ENCODE data around the gene CELSR1. TPM values are rescaled to one million over a fixed set of nuclear protein-coding genes. Genes with fewer than 3 reads are reported as not detected.

CELSR1 gene
- total and polyA plus RNA-seq, 8 donors: 0.75 to 3.2 (median 1.2) TPM

DNA sequence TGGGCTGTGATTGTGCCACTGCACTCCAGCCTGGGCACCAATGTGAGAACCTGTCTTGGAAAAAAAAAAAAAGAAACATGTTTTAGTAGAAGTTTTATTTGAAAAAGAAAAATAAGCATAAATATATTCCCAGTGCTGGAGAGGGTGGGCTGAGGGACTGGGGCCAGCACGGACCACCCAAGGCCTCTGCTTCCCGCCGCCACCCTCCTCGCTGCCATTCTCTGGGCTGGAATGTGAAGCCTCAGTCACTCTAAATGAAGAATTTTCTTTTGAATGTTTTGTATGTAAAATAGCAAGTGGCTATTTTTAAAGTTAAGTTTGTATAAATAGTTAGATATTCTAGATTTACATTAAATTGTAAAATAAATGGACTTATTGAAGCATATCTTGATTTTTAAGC, 207.0 kb downstream of the CELSR1 start:
- Histone ChIP-seq H3K9me3 (no peaks in the 10 kb centered on the region), H3K27ac (no peak overlapping the region), H3K4me3 (no peak overlapping the region), H3K4me1 (no peaks in the 10 kb centered on the region), H3K36me3 (no peaks in the 10 kb centered on the region), H3K27me3 (no peaks in the 10 kb centered on the region)
- DNase-seq (peak in 1 of 6 donors; percentile 7), FAIRE-seq (no peak), ATAC-seq (no peak)
- WGBS, 2 donors: 98 to 99% methylated on average over 4 of the region's 4 CpGs
- intact Hi-C loops (cut with DNase I): loop anchor here in 1 of 3 donors (10.0 kb wide), 1 partner anchor 316 kb away; no protein-coding TSS in a partner anchor
- TF ChIP-seq, protein P1, sequence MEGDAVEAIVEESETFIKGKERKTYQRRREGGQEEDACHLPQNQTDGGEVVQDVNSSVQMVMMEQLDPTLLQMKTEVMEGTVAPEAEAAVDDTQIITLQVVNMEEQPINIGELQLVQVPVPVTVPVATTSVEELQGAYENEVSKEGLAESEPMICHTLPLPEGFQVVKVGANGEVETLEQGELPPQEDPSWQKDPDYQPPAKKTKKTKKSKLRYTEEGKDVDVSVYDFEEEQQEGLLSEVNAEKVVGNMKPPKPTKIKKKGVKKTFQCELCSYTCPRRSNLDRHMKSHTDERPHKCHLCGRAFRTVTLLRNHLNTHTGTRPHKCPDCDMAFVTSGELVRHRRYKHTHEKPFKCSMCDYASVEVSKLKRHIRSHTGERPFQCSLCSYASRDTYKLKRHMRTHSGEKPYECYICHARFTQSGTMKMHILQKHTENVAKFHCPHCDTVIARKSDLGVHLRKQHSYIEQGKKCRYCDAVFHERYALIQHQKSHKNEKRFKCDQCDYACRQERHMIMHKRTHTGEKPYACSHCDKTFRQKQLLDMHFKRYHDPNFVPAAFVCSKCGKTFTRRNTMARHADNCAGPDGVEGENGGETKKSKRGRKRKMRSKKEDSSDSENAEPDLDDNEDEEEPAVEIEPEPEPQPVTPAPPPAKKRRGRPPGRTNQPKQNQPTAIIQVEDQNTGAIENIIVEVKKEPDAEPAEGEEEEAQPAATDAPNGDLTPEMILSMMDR (IDR thresholded peaks at IDR 0.05): no peak

- Histone ChIP-seq H3K9me3 (no peaks in the 10 kb centered on the region), H3K4me3 (no peak overlapping the region), H3K36me3 (no peaks in the 10 kb centered on the region), H3K27ac (no peak overlapping the region), H3K27me3 (no peaks in the 10 kb centered on the region), H3K4me1 (no peaks in the 10 kb centered on the region)
- ATAC-seq: no peak
- FAIRE-seq: no peak
- WGBS, 2 donors: 92 to 98% methylated on average over 8 of the region's 8 CpGs
- intact Hi-C loops (cut with DNase I): loop anchor here in 1 of 3 donors (10.0 kb wide), 1 partner anchor 315 kb away; no protein-coding TSS in a partner anchor
- DNase-seq: peak in 2 of 6 donors; percentile 7 to 27
- TF ChIP-seq, protein P1 (IDR thresholded peaks at IDR 0.05): no peak
These were observed 207.8 kb downstream of the CELSR1 start for GRCh38 chr22:46329616-46330015.

DNA sequence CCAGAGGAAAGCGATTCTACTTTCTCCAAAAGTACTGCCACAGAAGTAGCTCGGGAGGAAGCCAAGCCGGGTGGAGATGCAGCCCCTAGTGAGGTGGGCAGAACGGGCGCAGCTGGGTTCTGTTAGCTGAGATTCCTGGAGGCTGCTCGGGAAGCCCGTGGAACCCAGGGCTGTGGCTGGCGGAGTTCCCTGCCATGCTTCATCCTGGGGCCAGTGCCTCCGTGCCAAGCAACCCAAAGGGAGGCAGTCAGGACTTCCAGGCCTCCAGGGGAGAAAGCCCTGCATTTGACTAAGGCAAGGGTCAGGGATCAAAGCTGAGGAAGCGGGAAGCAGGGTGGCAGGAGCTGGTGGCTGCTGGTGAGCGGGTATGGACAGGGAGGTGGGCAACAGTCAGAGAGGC, 208.6 kb downstream of the CELSR1 start:
- Histone ChIP-seq H3K4me3 (no peak overlapping the region), H3K27me3 (no peaks in the 10 kb centered on the region), H3K4me1 (no peaks in the 10 kb centered on the region), H3K36me3 (no peaks in the 10 kb centered on the region), H3K27ac (no peak overlapping the region), H3K9me3 (no peaks in the 10 kb centered on the region)
- TF ChIP-seq, protein P1 (IDR thresholded peaks at IDR 0.05): no peak
- no peak for ATAC-seq
- WGBS, 2 donors: 93 to 98% methylated on average over 11 of the region's 11 CpGs
- DNase-seq: peak in 2 of 6 donors; percentile 11 to 31
- intact Hi-C loops (cut with DNase I): no loop called here
- FAIRE-seq: no peak

DNA sequence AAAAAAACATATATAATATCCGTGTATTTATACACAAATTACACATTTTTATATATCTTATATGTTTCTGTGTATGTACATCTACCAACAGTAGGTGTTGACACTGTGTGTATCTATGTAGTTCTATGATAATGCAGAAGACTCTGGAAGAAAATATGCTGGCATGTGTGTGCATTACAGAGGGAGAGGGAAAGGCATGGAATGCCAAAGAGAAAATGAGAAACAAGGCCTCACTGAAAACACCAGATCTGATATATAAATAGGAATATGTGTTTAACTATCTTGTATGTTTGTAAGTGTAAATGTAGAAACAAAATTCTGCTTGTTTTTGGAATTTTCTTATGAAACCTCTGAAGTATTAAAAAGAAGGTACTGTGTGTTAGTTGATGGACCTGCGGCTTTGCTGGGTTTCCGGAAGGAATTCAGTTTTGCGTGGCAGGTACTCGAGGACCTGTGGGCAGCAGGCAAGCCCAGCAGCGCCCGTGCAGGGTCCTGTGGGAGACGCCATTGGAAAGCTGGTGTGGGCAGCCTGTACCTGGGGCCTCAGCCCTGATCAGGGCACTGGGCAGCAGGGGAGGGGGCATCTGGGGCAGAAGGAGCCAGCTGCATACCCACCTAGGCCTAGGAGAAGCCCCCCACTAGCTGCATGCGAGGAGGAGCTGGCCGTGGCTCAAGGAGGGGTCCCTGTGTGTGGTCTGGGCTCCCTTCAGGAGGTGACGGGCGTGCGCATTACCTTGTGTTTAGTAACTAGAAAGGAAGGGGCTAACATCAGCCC, 209.5 kb downstream of the CELSR1 start:
- H3K27ac ChIP-seq: no peak overlapping the region
- 90 to 92% methylated on average over 13 of the region's 13 CpGs for WGBS, 2 donors
- DNase-seq (peak in 2 of 6 donors; percentile 7 to 35), FAIRE-seq (no peak), ATAC-seq (no peak)
- H3K4me1 ChIP-seq: no peaks in the 10 kb centered on the region
- no peaks in the 10 kb centered on the region for H3K36me3 ChIP-seq
- intact Hi-C loops (cut with DNase I): no loop called here
- H3K27me3 ChIP-seq: no peaks in the 10 kb centered on the region
- no peaks in the 10 kb centered on the region for H3K9me3 ChIP-seq
- TF ChIP-seq, protein P1 (IDR thresholded peaks at IDR 0.05): no peak
- H3K4me3 ChIP-seq: no peak overlapping the region

DNA sequence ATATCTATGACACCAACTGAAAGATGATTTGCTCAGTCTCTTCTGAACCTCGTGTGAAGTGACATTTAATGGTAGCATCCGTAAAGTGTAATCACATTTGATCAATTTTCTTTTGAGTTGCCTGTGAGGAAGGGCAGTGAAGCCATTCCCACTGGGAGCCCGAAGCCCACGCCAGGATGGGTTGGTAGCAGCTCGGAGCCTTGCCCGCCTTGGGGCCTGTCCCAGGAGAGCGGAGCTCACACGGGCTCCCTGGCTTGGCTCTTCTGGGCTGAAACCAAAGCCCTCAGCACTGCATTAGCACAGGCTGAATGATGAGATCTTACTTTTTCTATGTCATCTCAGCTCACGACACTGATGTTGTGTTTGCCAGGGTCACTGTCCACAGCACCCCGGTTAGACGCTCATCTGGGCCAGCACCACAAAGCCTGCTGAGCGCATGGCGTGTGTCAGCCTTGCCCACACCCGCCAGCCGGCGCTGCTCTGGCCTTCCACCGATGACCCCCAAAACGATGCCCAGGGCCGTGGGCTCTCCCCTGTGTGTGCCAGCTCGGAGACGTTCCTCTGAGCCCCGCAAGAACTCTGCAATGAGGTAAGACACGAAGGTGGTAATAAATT, 211.2 kb downstream of the CELSR1 start:
- Histone ChIP-seq H3K36me3 (no peaks in the 10 kb centered on the region), H3K27ac (no peak overlapping the region), H3K4me3 (no peak overlapping the region), H3K9me3 (no peaks in the 10 kb centered on the region), H3K27me3 (no peaks in the 10 kb centered on the region), H3K4me1 (no peaks in the 10 kb centered on the region)
- intact Hi-C loops (cut with DNase I): no loop called here
- DNase-seq (peak in 2 of 6 donors; percentile 4 to 36), ATAC-seq (no peak), FAIRE-seq (no peak)
- 91 to 96% methylated on average over 23 of the region's 23 CpGs for WGBS, 2 donors
- TF ChIP-seq, protein P1 (IDR thresholded peaks at IDR 0.05): no peak

Measured in pancreas (tissue), 10 donors.